Astrocyte of the spinal cord (primary cell): ENCODE measurements around the gene WDR86.

Source experiments
- DNase-seq: peaks from one replicate; pipeline ENCODE4 v3.0.0; 2011; ENCODE audit warnings: low read depth, low spot score
- H3K4me3 ChIP-seq: 2 replicates; pipeline ENCODE4 v1.5.1; 2011; ENCODE audit warnings: low read depth, mild to moderate bottlenecking, low read length, moderate library complexity
- in situ Hi-C: cut with HindIII; loops from 2 replicates; pipeline ENCODE4 v1.10.0; 2017; ENCODE audit warnings: low sequenced_read_pairs
- TF ChIP-seq, protein P1 (sequence below): IDR thresholded peaks from 2 replicates; pipeline ENCODE4 v1.5.1; 2012; ENCODE audit warnings: low read depth, mild to moderate bottlenecking, low read length, inconsistent platforms

WDR86 gene

DNA sequence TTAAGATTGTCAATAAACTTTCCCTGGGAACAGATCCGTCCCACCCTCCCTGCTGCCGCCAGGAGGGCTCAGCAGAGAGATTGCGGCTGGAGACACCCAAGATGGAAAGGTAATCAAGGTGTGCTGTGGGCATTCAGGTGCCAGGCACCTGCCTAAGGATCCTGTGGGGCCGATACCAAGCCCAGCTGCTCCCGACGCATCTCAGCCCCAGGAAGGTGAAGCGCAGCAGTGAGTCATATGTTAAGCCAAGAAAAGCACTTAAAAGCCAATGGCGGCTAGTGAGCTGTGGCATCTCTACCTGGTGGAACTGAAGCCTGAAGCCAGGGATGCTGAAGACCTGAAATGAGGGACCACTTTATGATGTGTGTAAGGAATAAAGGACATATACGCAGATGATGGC, 6.1 kb downstream of the WDR86 start:
- DNase-seq = no peak
- TF ChIP-seq, protein P1, sequence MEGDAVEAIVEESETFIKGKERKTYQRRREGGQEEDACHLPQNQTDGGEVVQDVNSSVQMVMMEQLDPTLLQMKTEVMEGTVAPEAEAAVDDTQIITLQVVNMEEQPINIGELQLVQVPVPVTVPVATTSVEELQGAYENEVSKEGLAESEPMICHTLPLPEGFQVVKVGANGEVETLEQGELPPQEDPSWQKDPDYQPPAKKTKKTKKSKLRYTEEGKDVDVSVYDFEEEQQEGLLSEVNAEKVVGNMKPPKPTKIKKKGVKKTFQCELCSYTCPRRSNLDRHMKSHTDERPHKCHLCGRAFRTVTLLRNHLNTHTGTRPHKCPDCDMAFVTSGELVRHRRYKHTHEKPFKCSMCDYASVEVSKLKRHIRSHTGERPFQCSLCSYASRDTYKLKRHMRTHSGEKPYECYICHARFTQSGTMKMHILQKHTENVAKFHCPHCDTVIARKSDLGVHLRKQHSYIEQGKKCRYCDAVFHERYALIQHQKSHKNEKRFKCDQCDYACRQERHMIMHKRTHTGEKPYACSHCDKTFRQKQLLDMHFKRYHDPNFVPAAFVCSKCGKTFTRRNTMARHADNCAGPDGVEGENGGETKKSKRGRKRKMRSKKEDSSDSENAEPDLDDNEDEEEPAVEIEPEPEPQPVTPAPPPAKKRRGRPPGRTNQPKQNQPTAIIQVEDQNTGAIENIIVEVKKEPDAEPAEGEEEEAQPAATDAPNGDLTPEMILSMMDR = no peak
- no peak overlapping the region for H3K4me3 ChIP-seq
- in situ Hi-C loops = no loop called here

DNA sequence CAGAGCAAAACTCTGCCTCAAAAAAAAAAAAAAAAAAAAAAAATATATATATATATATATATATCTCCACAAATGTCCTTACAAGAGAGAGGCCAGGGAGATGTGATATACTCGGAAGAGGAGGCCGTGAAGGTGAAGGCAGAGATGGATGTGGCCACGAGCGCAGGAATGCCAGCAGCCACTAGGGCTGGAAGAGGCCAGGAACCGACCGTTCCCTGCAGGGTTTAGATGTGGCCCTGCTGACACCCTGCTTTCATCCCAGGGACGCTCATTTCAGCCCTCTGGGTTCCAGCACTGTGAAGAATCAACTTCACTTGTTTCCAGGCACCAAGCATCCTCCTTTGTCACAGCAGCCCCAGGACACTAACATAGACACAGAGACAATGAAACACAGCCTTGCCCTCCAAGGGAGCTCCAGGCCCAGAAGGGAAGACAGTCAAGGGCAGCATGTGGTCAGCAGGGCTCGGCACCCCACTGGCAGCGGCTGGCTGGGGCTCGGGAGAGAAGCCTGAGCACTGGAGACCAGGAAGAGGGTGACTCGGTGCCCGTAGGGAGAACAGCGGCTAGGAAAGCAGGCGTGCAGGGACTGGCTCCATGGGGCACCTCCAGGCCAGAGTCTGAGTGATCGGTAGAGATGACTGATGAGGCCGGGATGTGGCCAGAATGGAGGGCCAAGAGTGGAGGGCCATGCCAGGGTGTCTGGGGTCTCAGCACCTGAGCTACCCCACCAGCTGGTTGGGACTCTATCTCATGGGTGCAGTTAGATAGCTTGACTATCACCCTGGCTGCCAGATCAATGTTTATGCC, 7.6 kb downstream of the WDR86 start:
- no peak for DNase-seq
- H3K4me3 ChIP-seq = no peak overlapping the region
- in situ Hi-C loops = no loop called here
- TF ChIP-seq, protein P1 = no peak

DNA sequence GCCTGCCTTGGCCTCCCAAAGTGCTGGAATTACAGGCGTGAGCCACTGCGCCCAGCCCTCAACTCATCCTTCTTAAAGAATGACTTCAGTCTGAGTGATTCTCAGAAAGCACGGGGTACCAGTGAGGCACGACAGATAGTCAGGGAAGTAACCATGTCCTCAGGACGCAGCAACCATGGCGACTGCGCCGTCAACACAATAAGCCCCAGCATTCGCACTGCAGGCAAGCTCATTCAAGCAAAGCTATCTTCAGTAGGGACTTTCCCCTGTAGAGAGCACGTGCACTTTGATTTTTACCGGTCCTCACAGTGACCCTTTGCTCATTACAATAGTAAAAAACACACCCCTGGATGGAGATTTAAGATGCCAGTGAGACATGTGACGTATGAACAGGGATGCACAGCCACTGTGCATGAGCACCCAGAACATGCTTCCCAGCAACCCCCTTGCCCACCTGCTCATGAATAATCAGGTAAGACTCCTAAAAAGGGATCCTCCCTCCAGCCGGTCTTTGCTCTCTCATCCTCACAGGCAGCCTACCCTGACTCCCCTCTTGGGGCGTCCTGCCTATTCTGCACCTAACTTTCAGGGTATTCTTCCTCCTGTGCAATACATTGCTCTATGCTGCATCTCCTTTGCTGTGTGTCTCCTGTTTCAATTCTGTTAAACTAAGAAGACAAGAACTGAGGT, 9.1 kb downstream of the WDR86 start:
- no peak for DNase-seq
- TF ChIP-seq, protein P1 = no peak
- in situ Hi-C loops = no loop called here
- H3K4me3 ChIP-seq = no peak overlapping the region

DNA sequence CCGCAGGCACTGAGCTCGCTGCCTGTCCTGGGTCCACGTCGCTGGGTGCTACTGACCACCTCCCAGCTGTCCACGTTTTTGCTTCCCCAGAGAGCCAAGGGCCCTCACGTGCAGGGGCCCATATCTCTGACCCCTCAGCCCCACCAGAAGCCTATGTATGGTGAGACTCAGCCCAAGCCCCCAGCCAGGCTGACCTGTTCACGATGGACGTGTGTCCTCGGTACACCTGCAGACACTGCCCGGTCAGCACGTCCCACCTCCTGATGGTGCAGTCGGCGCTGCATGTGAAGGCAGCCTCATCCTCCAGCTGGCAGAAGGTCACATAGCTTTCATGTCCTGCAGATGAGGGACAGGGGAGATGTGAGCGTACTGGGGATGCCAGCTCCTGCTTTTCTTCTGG, 9.9 kb downstream of the WDR86 start:
- no peak for DNase-seq
- H3K4me3 ChIP-seq = no peak overlapping the region
- in situ Hi-C loops = no loop called here
- TF ChIP-seq, protein P1 = no peak

DNA sequence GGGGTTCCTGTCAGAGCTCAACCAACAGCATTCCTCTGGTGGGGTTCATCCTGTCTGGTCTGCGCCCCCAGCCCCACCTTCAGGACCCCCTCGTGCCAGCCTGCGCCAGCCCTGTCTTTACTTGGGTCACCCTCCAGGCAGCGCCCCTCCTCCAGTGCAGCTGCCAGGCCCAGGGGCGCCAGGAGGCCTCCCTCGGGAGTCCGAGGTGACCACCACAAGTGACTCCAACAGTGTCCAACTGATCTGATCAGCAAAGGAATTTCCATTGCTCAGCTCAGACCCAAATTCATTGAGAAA, 10.6 kb downstream of the WDR86 start:
- no peak for DNase-seq
- TF ChIP-seq, protein P1 = no peak
- no peak overlapping the region for H3K4me3 ChIP-seq
- in situ Hi-C loops = no loop called here

DNA sequence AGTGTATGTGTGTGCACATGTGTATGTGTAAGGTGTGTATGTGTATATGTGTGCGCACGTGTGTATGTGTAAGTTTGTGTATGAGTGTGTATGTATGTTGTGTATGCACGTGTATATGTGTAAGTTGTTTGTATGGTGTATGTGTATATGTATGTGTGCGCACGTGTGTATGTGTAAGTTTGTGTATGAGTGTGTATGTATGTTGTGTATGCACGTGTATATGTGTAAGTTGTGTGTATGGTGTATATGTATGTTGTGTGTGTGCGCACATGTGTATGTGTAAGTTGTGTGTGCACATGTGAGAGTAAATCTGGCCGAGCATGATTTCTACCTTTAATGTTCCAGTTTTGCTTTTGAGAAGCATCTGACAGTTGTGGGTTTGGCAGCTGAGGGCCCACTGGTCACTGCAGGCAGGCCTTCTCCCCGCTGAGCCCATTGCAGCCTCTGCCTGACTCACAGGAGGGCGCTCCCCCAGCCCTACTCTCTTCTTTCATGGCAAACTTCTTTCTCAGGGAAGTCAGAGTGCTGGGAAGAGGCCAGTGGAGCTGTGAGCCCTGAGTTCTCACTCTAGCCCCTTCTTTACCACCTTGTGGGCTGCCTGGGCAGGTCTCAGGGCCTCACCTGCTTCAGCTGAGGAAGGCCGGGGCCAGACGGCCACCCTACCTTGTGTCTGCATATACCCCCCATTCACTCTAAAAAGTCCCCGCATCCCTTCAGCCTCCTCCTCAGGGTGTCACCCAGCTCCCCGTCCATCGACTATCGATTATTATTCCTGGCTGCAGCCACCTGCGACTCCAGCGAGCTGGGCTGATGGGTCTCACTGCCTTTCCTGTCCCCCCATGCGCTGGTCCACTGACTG, 11.2 kb downstream of the WDR86 start:
- no peak for DNase-seq
- TF ChIP-seq, protein P1 = no peak
- no peak overlapping the region for H3K4me3 ChIP-seq
- in situ Hi-C loops = no loop called here
